Endothelial cell of umbilical vein (primary cell): ENCODE results near the gene APOO. TPM values are rescaled to one million over a fixed set of nuclear protein-coding genes. Genes with fewer than 3 reads are reported as not detected.

Experiments used
- BruUV-seq: library from RNA; stranded (reverse); fragments of 400-500 nt; replicated peaks from 2 replicates; lab custom pipeline; 2021; lab: Mats Ljungman, UMichigan
- CTCF ChIA-PET: fragments of 300-600, 350-600 bp; sonication (Branson Sonifier 250); formaldehyde crosslinking; loops from one replicate; lab custom pipeline; 2021; ENCODE audit warnings: antibody characterized with exemption, inconsistent platforms; lab: Charles Lee
- POLR2A ChIA-PET: fragments of 300-600, 350-600 bp; sonication (Branson Sonifier 250); formaldehyde crosslinking; loops from one replicate; lab custom pipeline; 2021; ENCODE audit warnings: antibody characterized with exemption, inconsistent platforms; lab: Charles Lee
- DNase-seq: peaks from one replicate; pipeline ENCODE4 v3.0.0-alpha.2; 2011; ENCODE audit warnings: low read depth, low spot score
- FAIRE-seq: peaks from 2 replicates; lab custom pipeline; 2011; peaks lifted over from hg19 to GRCh38; lab: Jason Lieb, UNC
- H2AFZ ChIP-seq: 2 replicates; pipeline ENCODE4 v1.6.0; 2012; ENCODE audit warnings: low read depth, low read length, control low read depth, inconsistent platforms
- H3K27ac ChIP-seq: 2 replicates; pipeline ENCODE4 v1.5.1; 2011; ENCODE audit warnings: low read depth, mild to moderate bottlenecking, control low read depth, low read length, moderate library complexity; ENCODE audit not compliant: insufficient read depth
- H3K27me3 ChIP-seq, 2 experiments: 2 replicates each; pipeline versions ENCODE4 v1.6.0 to v1.6.1; 2011; ENCODE audit warnings: low read length in 2 of 2, mixed read lengths in 1 of 2; ENCODE audit not compliant: control insufficient read depth in 2 of 2, insufficient read depth in 2 of 2
- H3K36me3 ChIP-seq, 2 experiments: 2 replicates in 1 of 2; 3 replicates in 1 of 2; pipeline ENCODE4 v1.5.1; 2011; ENCODE audit warnings: low read length in 2 of 2, mild to moderate bottlenecking in 1 of 2, moderate library complexity in 1 of 2; ENCODE audit not compliant: control insufficient read depth in 2 of 2, insufficient read depth in 2 of 2; ENCODE audit errors: extremely low read depth in 1 of 2
- H3K4me1 ChIP-seq: 3 replicates; pipeline ENCODE4 v1.5.1; 2011; ENCODE audit warnings: mild to moderate bottlenecking, low read length; ENCODE audit not compliant: control insufficient read depth, insufficient read depth; ENCODE audit errors: extremely low read depth
- H3K4me2 ChIP-seq: 2 replicates; pipeline ENCODE4 v1.6.1; 2011; ENCODE audit warnings: low read length, control low read depth, mixed read lengths; ENCODE audit not compliant: insufficient read depth
- H3K4me3 ChIP-seq, 3 experiments: fragments of 200-600 bp in 1 of 3; sonication (generic), shearing (Covaris generic) in 1 of 3; replicated peaks in 1 of 3; 2 replicates each; pipeline ENCODE4 v1.5.1; 2011 to 2016; ENCODE audit warnings: control low read depth in 3 of 3, low read length in 3 of 3, mild to moderate bottlenecking in 2 of 3, inconsistent platforms in 1 of 3, low read depth in 1 of 3, moderate library complexity in 1 of 3; ENCODE audit not compliant: insufficient read depth in 1 of 3
- H3K79me2 ChIP-seq: 2 replicates; pipeline ENCODE4 v1.6.0; 2012; ENCODE audit warnings: low read length, inconsistent platforms; ENCODE audit not compliant: control insufficient read depth, insufficient read depth
- H3K9ac ChIP-seq: replicated peaks from 2 replicates; pipeline ENCODE3; 2011; ENCODE audit warnings: low read length, control low read depth; ENCODE audit not compliant: insufficient read depth; ENCODE audit errors: extremely low read depth
- H3K9me1 ChIP-seq: replicated peaks from 3 replicates; pipeline ENCODE4 v1.6.0; 2011; ENCODE audit warnings: mild to moderate bottlenecking, low read length; ENCODE audit not compliant: control insufficient read depth, insufficient read depth; ENCODE audit errors: extremely low read depth
- H3K9me3 ChIP-seq: replicated peaks from 2 replicates; pipeline ENCODE4 v1.5.1; 2012; ENCODE audit warnings: low read length, inconsistent platforms; ENCODE audit not compliant: control insufficient read depth, insufficient read depth
- H4K20me1 ChIP-seq: replicated peaks from 2 replicates; pipeline ENCODE3; 2011; ENCODE audit warnings: mild to moderate bottlenecking, low read length; ENCODE audit not compliant: control insufficient read depth, insufficient read depth; ENCODE audit errors: extremely low read depth
- CTCF ChIP-seq, 2 donors: IDR thresholded peaks; 1 replicate in 1 of 2; 2 replicates in 1 of 2; pipeline ENCODE4 v1.5.1; 2011; ENCODE audit warnings: low read length in 2 of 2, mild to moderate bottlenecking in 2 of 2, moderate library complexity in 2 of 2, control low read depth in 1 of 2, inconsistent platforms in 1 of 2, low read depth in 1 of 2; ENCODE audit not compliant: insufficient read depth in 1 of 2; ENCODE audit errors: extremely low read depth in 1 of 2
- FOS ChIP-seq: IDR thresholded peaks from 2 replicates; pipeline ENCODE4 v1.6.1; 2011; ENCODE audit warnings: mild to moderate bottlenecking, low read length, moderate library complexity, borderline replicate concordance; ENCODE audit not compliant: insufficient read depth
- JUN ChIP-seq: IDR thresholded peaks from 2 replicates; pipeline ENCODE4 v1.6.1; 2011; ENCODE audit warnings: borderline replicate concordance, low read depth; ENCODE audit not compliant: insufficient read length, insufficient read depth
- MYC ChIP-seq: IDR thresholded peaks from one replicate; pipeline ENCODE4 v1.6.1; 2011; ENCODE audit warnings: mild to moderate bottlenecking, low read depth, low read length
- POLR2A ChIP-seq: IDR thresholded peaks from 2 replicates; pipeline ENCODE4 v1.6.1; 2012; ENCODE audit warnings: low read depth, mild to moderate bottlenecking, control low read depth, low read length
- dilution Hi-C: fragments of 300-500 bp; cut with MboI; formaldehyde crosslinking; loops from one replicate; pipeline ENCODE4 v1.15.0; 2019; ENCODE audit warnings: low sequenced_read_pairs; ENCODE audit not compliant: extremely low pct_ligation_motif_present
- intact Hi-C: fragments of 100-400 bp; cut with micrococcal nuclease; formaldehyde crosslinking; loops from one replicate; pipeline ENCODE4 v1.10.0; 2022
- polyA plus RNA-seq, 4 experiments: library from polyadenylated mRNA; depleted of rRNA in 3 of 4; stranded (reverse) in 3 of 4; unstranded in 1 of 4; fragments of >200 nt; gene quantifications; 2 replicates each; pipeline versions ENCODE4 v1.2.1 to v1.2.3, GENCODE V29; 2011 to 2012; ENCODE audit warnings: missing spikeins in 1 of 4
- total RNA-seq: library from RNA; stranded (reverse); gene quantifications from 2 replicates; pipeline ENCODE4 v1.2.3, GENCODE V29; 2021

APOO gene
- total and polyA plus RNA-seq, 2 donors (not counting 3 experiments of a cell fraction or from before 2014, with no cell fraction given), result 9.8 to 24.3 TPM

- no peak overlapping the region for H3K4me3 ChIP-seq
- no peaks in the 10 kb centered on the region for H3K27me3 ChIP-seq
- H3K4me1 ChIP-seq, result peaks cover 4% of the 10 kb centered on the region
- no peak for DNase-seq
- H3K9ac ChIP-seq, result no peak overlapping the region
- no peak overlapping the region for H2AFZ ChIP-seq
- intact Hi-C loops (no loop called here), dilution Hi-C loops (no loop called here)
- TF ChIP-seq POLR2A (no peak), JUN (no peak), FOS (no peak), MYC (no peak), CTCF (IDR thresholded peaks at IDR 0.05; ENCODE audit: extremely low read depth in 1 of 2, insufficient read depth in 1 of 2, low read depth in 1 of 2, low read length in 2 of 2) (no peak)
- no TSS peak for BruUV-seq
- FAIRE-seq, result no peak
- H3K4me2 ChIP-seq, result no peak overlapping the region
- ChIA-PET CTCF (no interaction called here), POLR2A (no interaction called here)
- H3K27ac ChIP-seq, result no peak overlapping the region
- no peaks in the 10 kb centered on the region for H4K20me1 ChIP-seq
- no peaks in the 10 kb centered on the region for H3K9me3 ChIP-seq
- H3K36me3 ChIP-seq, result no peaks in the 10 kb centered on the region
- no peaks in the 10 kb centered on the region for H3K9me1 ChIP-seq
- H3K79me2 ChIP-seq, result peaks cover 4% of the 10 kb centered on the region
Observed at GRCh38 chrX:23911126-23911835, 3.5 kb upstream of the APOO start.
